CD4-positive, alpha-beta T cell treated with Interleukin-2 at 100 ng/mL for 4 hours (primary cell): Measurements from ENCODE around the gene ARHGEF6.

Experiments used
- DNase-seq: peaks from one replicate; pipeline ENCODE4 v3.0.0-alpha.2; 2020; ENCODE audit warnings: low spot score

Gene ARHGEF6

GRCh38 chrX:136691028-136691809 is 89.5 kb downstream of the ARHGEF6 start:
- peak; percentile 53 for DNase-seq

DNA sequence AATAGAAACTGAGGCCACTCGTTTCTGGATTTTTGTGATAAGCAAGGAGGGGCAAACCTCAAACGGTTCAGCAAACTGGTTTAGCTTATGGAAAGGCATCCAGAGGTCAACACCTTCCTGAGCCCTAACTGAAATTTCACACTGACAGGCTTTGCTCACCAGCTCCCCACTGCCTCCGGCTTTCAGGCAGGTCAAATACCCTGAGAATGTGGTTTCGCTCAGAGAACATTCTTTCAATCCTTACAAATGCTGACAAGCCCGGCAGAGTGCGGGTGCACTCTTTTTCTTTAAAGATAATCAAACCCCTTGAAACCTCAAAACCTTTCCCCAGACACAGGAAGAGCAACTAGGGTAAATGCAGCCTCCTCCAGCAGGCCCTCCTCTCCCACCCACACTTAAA is 91.3 kb downstream of the ARHGEF6 start:
- DNase-seq = no peak

- peak; percentile 70 for DNase-seq
Observed at GRCh38 chrX:136687457-136687856, 93.3 kb downstream of the ARHGEF6 start.

GRCh38 chrX:136684120-136684519 is 96.6 kb downstream of the ARHGEF6 start:
- no peak for DNase-seq

- DNase-seq = no peak
Observed at GRCh38 chrX:136679531-136679930, 101.2 kb downstream of the ARHGEF6 start.

DNA sequence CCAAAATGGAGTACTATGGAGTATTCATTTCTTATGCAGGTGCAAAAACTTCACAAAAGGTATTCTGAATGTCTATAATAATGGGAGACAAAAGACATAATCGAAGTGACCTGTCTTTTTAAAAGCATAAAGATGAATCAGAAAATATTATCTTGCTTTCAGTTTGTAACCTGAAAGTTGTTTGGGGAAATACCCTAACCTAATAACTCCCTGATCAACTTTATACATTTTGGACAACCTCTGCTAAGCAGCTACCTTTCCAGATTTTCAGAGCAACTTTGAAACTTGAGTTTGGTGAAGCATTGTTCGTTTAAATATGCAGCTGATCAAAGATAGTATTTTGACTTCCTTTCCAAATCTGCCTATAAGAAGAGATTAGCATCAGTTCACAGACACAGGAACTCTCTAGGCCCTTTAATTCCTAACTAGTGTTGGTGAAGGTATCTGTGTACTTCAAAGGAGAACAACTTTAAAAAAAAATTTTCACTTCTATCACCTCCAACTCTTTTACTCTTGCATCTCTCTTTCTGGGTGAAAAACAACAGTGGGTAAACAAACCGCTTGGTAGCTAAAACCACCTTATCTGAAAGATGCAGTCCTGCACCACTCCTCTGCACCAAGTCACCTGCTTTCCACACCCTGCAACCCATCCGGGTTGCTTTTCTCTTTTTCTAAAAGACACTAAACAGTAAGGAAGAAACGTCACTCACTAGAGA is 106.3 kb downstream of the ARHGEF6 start:
- DNase-seq = peak; percentile 53

- no peak for DNase-seq
Observed at GRCh38 chrX:136671006-136671610, 109.6 kb downstream of the ARHGEF6 start.

GRCh38 chrX:136667446-136668168 is 113.1 kb downstream of the ARHGEF6 start:
- no peak for DNase-seq

GRCh38 chrX:136666088-136666487 is 114.6 kb downstream of the ARHGEF6 start:
- DNase-seq = no peak

GRCh38 chrX:136665258-136665900 is 115.4 kb downstream of the ARHGEF6 start:
- DNase-seq = no peak

DNA sequence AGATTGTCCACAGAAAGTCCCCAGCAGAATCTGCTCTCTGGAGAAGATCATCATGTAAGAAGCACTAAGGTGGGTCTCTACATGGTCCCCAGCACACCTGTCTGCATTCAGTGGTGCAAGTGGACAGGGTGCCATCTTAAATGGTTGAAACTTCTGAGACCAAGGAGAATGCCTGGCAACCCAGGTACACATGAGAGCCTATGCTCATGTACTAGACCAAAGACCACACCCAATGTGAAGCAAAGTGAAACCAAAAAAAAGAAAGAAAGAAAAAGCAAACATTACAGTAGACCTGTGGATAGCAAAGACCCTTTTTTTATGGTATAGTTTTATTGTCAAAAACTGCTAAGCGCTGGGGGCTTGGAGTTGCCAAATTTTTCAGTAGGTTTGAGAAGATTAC is 117.8 kb downstream of the ARHGEF6 start:
- DNase-seq = no peak

DNA sequence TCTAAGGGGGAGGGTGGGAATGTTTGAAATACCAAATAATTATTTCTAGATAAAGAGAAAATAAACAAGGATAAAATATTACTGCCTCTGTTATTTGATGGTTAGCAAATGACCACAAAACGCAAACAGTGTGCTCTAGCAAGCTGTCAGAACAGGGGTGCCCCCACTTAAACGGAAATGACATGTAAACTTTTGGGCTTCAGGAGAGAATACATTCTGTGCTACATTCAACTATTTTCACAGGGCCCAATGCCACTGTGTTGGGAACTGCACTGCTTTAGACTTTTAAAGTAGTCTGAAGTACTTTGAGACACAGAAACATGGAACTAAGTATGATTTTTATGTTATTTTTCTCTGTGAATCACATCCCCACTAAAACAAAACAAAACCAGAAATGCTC is 118.6 kb downstream of the ARHGEF6 start:
- peak; percentile 30 for DNase-seq

- DNase-seq = no peak
Observed at GRCh38 chrX:136660896-136661295, 119.8 kb downstream of the ARHGEF6 start.

GRCh38 chrX:136659174-136659573 is 121.6 kb downstream of the ARHGEF6 start:
- peak; percentile 36 for DNase-seq

- no peak for DNase-seq
Observed at GRCh38 chrX:136658151-136658550, 122.6 kb downstream of the ARHGEF6 start.

DNA sequence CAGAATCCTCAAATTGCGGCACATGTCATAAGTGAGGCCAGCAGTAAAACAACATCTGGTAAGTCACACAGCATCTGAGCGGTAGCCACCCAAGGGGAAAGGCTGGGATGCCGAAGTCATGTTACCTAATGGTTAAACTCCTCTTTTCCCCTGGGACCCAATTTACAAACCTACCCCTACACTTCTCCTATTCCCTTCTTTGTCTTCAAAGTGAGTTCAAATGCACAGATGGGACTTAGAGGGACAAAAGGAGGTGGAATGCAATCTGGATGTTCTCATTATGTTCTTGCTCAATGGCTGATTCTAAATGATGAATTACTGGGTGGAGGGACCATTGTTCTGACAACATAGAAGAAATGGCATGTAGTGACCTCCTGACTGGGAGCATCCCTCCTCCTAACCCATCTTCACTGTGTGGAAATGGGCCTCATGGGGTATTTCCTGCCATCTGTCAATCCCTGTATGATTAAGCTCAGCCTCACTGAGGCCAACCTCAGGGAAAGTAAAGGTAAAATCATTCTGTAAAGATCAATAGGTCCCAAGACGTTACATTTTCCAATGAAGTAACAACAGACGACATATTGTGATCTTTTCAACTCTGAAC is 124.3 kb downstream of the ARHGEF6 start:
- no peak for DNase-seq

- DNase-seq = peak; percentile 28
Observed at GRCh38 chrX:136652822-136653723, 127.7 kb downstream of the ARHGEF6 start.

GRCh38 chrX:136650811-136651210 is 129.9 kb downstream of the ARHGEF6 start:
- no peak for DNase-seq

DNA sequence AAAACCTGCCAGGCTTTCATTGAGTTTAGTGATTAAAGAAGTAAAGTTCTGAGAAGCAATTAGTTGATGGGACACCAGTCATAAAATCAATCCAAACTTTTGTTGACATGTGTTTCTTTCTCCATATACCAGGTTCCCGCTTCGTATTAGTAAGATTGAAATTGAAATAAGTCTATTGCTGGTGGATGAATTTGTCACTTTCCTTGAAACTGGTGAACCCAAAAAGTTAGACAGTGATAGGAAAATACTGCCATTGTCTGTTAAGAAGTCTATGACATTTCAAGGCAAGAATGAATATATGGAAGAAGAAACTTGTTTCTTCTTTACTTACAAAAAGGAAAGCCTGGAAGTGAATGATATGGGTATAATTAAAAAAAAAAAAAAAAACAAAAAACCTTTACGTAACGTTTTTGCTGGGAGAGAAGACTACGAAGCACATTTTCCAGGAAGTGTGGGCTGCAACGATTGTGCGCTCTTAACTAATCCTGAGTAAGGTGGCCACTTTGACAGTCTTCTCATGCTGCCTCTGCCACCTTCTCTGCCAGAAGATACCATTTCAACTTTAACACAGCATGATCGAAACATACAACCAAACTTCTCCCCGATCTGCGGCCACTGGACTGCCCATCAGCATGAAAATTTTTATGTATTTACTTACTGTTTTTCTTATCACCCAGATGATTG is 132.9 kb downstream of the ARHGEF6 start, which contains the start of gene CD40LG:
CD40LG (plus strand) TSS at position 482 of the 684 bp plus-strand sequence; CDS start at position 573, 91 bp downstream.
- DNase-seq = no peak
